HEK293 (cell line): ENCODE measurements around the gene LZIC.

Source experiments
- ATF2 ChIP-seq: fragments of 450-650 bp; formaldehyde crosslinking; IDR thresholded peaks from 2 replicates; pipeline ENCODE4 v1.5.1; 2016; ENCODE audit warnings: missing biosample characterization, missing genetic modification characterization, low read depth
- CTCF ChIP-seq: fragments of 450-650 bp; formaldehyde crosslinking; IDR thresholded peaks from 2 replicates; pipeline ENCODE4 v1.5.1; 2016; ENCODE audit warnings: missing biosample characterization, missing genetic modification characterization
- MYNN ChIP-seq: fragments of 450-650 bp; formaldehyde crosslinking; IDR thresholded peaks from 2 replicates; pipeline ENCODE4 v1.5.1; 2016; ENCODE audit warnings: missing biosample characterization, missing genetic modification characterization, borderline replicate concordance
- ZBTB17 ChIP-seq: fragments of 450-650 bp; formaldehyde crosslinking; IDR thresholded peaks from 2 replicates; pipeline ENCODE4 v1.5.1; 2016; ENCODE audit warnings: missing biosample characterization, missing genetic modification characterization
- ZBTB21 ChIP-seq: fragments of 450-650 bp; formaldehyde crosslinking; IDR thresholded peaks from 2 replicates; pipeline ENCODE4 v1.5.1; 2017; ENCODE audit warnings: missing biosample characterization, missing genetic modification characterization
- ZNF157 ChIP-seq: fragments of 450-650 bp; formaldehyde crosslinking; IDR thresholded peaks from 2 replicates; pipeline ENCODE4 v1.5.1; 2016; ENCODE audit warnings: missing biosample characterization, missing genetic modification characterization
- ZNF404 ChIP-seq: fragments of 450-650 bp; formaldehyde crosslinking; IDR thresholded peaks from 2 replicates; pipeline ENCODE4 v1.5.1; 2017; ENCODE audit warnings: missing biosample characterization, missing genetic modification characterization
- ZNF558 ChIP-seq: fragments of 450-650 bp; formaldehyde crosslinking; IDR thresholded peaks from 2 replicates; pipeline ENCODE4 v1.5.1; 2016; ENCODE audit warnings: missing biosample characterization, missing genetic modification characterization
- ZNF639 ChIP-seq: fragments of 450-650 bp; formaldehyde crosslinking; IDR thresholded peaks from 2 replicates; pipeline ENCODE4 v1.5.1; 2016; ENCODE audit warnings: missing biosample characterization, missing genetic modification characterization
- ZNF76 ChIP-seq: fragments of 450-650 bp; formaldehyde crosslinking; IDR thresholded peaks from 2 replicates; pipeline ENCODE4; 2016; ENCODE audit warnings: low read depth, missing biosample characterization, missing genetic modification characterization, borderline replicate concordance
- ZNF768 ChIP-seq: fragments of 450-650 bp; formaldehyde crosslinking; IDR thresholded peaks from 2 replicates; pipeline ENCODE4 v1.5.1; 2018; ENCODE audit warnings: missing biosample characterization, mild to moderate bottlenecking, missing genetic modification characterization
- ZNF837 ChIP-seq: fragments of 450-650 bp; formaldehyde crosslinking; IDR thresholded peaks from 2 replicates; pipeline ENCODE4 v1.5.1; 2016; ENCODE audit warnings: missing biosample characterization, missing genetic modification characterization

DNA sequence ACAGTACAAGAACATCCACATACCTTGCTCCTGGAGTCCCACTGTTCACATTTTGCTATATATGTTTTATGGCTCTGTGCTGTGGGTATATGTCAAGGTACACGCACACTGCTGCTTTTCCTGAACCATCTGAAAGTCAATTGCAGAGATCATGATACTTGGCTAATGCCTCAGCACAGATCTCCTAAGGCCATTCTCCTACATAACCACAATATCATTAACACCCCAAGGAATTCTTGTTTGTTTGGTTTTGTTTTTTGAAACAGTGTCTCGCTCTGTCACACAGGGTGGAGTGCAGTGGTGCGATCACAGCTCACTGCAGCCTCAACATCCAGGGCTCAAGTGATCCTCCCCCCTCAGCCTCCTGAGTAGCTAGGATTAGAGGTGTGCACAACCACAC is 49.1 kb downstream of the LZIC start:
- TF ChIP-seq ZNF558 (tag by site-specific recombination) (no peak), ZNF768 (tag by site-specific recombination) (no peak), CTCF (tag by site-specific recombination) (no peak), ZNF639 (tag by site-specific recombination) (no peak), ZBTB17 (peak; percentile 59), ZNF837 (no peak), ZNF404 (tag by site-specific recombination) (no peak), ZBTB21 (no peak), MYNN (tag by site-specific recombination) (no peak), ZNF157 (no peak), ATF2 (tag by site-specific recombination) (no peak), ZNF76 (no peak)
